ENCODE results near the gene ZNF580.

DNA sequence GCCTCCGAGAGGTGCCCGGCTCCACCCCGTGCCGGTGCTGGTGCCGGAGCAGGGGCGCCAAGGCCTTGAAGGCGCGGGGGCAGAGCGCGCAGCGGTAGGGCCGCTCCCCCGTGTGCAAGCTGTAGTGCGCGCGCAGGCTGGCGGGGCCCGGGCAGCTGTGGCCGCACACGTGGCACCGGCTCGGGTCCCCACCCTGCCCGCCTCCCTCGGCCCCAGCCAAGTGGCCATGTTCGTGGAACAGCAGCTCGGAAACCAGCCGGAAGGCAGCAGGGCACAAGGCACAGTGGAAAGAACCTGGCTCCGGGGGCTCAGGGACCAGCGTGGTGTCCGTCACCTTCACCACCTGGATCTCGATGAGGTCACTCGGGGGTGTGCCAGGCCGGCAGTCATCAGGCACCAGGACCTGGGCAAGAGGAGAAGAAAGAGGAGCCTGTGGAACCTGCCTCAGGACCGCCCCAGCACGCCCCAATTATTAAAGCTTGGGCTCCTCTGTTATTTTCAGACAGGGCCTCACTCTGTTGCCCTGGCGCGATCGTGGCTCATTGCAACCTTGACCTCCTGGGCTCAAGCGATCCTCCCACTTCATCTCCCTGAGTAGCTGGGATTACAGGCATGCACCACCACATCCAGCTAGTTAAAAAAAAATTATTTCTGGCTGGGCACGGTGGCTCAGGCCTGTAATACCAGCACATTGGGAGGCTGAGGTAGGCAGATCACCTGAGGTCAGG, 18.4 kb upstream of the ZNF580 start:
- TF ChIP-seq, protein P1, sequence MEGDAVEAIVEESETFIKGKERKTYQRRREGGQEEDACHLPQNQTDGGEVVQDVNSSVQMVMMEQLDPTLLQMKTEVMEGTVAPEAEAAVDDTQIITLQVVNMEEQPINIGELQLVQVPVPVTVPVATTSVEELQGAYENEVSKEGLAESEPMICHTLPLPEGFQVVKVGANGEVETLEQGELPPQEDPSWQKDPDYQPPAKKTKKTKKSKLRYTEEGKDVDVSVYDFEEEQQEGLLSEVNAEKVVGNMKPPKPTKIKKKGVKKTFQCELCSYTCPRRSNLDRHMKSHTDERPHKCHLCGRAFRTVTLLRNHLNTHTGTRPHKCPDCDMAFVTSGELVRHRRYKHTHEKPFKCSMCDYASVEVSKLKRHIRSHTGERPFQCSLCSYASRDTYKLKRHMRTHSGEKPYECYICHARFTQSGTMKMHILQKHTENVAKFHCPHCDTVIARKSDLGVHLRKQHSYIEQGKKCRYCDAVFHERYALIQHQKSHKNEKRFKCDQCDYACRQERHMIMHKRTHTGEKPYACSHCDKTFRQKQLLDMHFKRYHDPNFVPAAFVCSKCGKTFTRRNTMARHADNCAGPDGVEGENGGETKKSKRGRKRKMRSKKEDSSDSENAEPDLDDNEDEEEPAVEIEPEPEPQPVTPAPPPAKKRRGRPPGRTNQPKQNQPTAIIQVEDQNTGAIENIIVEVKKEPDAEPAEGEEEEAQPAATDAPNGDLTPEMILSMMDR (IDR thresholded peaks at IDR 0.05; ENCODE audit: low read length): no peak
- no peak for TF ChIP-seq EZH2 (IDR thresholded peaks at IDR 0.05; ENCODE audit: borderline replicate concordance, low read length)
